Bronchial epithelial cell (primary cell): Measurements from ENCODE around the gene ARHGAP28. TPM values are rescaled to one million over a fixed set of nuclear protein-coding genes. Genes with fewer than 3 reads are reported as not detected.

Source experiments
- DNase-seq: peaks from one replicate; pipeline ENCODE4 v3.0.0-alpha.2; 2010; ENCODE audit warnings: low read depth
- FAIRE-seq: peaks from 2 replicates; lab custom pipeline; 2011; peaks lifted over from hg19 to GRCh38; lab: Jason Lieb, UNC
- H3K27me3 ChIP-seq: 2 replicates; pipeline ENCODE4 v1.5.1; 2011; ENCODE audit warnings: low read length; ENCODE audit not compliant: control insufficient read depth, insufficient read depth
- H3K36me3 ChIP-seq: 2 replicates; pipeline ENCODE4 v1.5.1; 2011; ENCODE audit warnings: low read length; ENCODE audit not compliant: control insufficient read depth, insufficient read depth
- H3K4me3 ChIP-seq: 2 replicates; pipeline ENCODE4 v1.5.1; 2011; ENCODE audit warnings: mild to moderate bottlenecking, low read depth, low read length, control low read depth
- CTCF ChIP-seq: IDR thresholded peaks from 2 replicates; pipeline ENCODE4 v1.5.1; 2011; ENCODE audit warnings: mild to moderate bottlenecking, moderate library complexity, low read length, control low read depth, inconsistent platforms; ENCODE audit not compliant: insufficient read depth, severe bottlenecking
- total RNA-seq: library from RNA; depleted of rRNA; stranded (reverse); fragments of >200 nt; gene quantifications from 2 replicates; pipeline ENCODE4 v1.2.1, GENCODE V29; 2014

The ARHGAP28 gene
- total RNA-seq, 1 donor from 2014 or later = 0.26 TPM

- FAIRE-seq = no peak
- no peak for TF ChIP-seq CTCF
Measured at GRCh38 chr18:6734726-6735430, 5.4 kb downstream of the ARHGAP28 start.

GRCh38 chr18:6737833-6738232 lies 8.3 kb downstream of the ARHGAP28 start:
- Histone ChIP-seq H3K36me3 (no peaks in the 10 kb centered on the region), H3K4me3 (no peak overlapping the region), H3K27me3 (no peaks in the 10 kb centered on the region)
- no peak for TF ChIP-seq CTCF
- FAIRE-seq (no peak), DNase-seq (no peak)

More at GRCh38 chr18:6734726-6735430, 5.4 kb downstream of the ARHGAP28 start:
- Histone ChIP-seq H3K36me3 (no peaks in the 10 kb centered on the region), H3K4me3 (no peak overlapping the region), H3K27me3 (no peaks in the 10 kb centered on the region)
- no peak for DNase-seq

- H3K4me3 ChIP-seq = no peak overlapping the region
- no peak for FAIRE-seq
Measured at GRCh38 chr18:6738622-6739021, 9.1 kb downstream of the ARHGAP28 start.

GRCh38 chr18:6741232-6741663 lies 11.7 kb downstream of the ARHGAP28 start:
- no peak for TF ChIP-seq CTCF
- FAIRE-seq (no peak), DNase-seq (peak; percentile 90)
- Histone ChIP-seq H3K27me3 (no peaks in the 10 kb centered on the region), H3K36me3 (no peaks in the 10 kb centered on the region), H3K4me3 (no peak overlapping the region)

More at GRCh38 chr18:6738622-6739021, 9.1 kb downstream of the ARHGAP28 start:
- DNase-seq = no peak
- no peaks in the 10 kb centered on the region for H3K27me3 ChIP-seq
- no peak for TF ChIP-seq CTCF
- H3K36me3 ChIP-seq = no peaks in the 10 kb centered on the region

GRCh38 chr18:6741786-6742185 lies 12.3 kb downstream of the ARHGAP28 start:
- no peak for FAIRE-seq

More at GRCh38 chr18:6741786-6742185, 12.3 kb downstream of the ARHGAP28 start:
- DNase-seq = no peak
- no peak for TF ChIP-seq CTCF
- no peaks in the 10 kb centered on the region for H3K27me3 ChIP-seq
- H3K36me3 ChIP-seq = no peaks in the 10 kb centered on the region
- no peak overlapping the region for H3K4me3 ChIP-seq
